ENCODE measurements around the gene AACS. TPM values are rescaled to one million over a fixed set of nuclear protein-coding genes. Genes with fewer than 3 reads are reported as not detected.
"Not testable (repeated sequence)": the region's sequence is repeated elsewhere in the genome, so short reads cannot be mapped to it uniquely, and the experiment has no call there.

Gene AACS
- polyA plus RNA-seq, 2 of the 4 experiments (the other 2 are of a cell fraction), result 18.6 to 20.4 TPM

- TF ChIP-seq NFE2L2 (conservative IDR thresholded peaks at IDR 0.05; ENCODE audit: low read length) (no peak), HOXA7 (CRISPR knock-in tag; IDR thresholded peaks at IDR 0.05) (no peak), MYC (IDR thresholded peaks at IDR 0.05; ENCODE audit: borderline replicate concordance, low read length) (no peak)
- TF ChIP-seq, protein P1, sequence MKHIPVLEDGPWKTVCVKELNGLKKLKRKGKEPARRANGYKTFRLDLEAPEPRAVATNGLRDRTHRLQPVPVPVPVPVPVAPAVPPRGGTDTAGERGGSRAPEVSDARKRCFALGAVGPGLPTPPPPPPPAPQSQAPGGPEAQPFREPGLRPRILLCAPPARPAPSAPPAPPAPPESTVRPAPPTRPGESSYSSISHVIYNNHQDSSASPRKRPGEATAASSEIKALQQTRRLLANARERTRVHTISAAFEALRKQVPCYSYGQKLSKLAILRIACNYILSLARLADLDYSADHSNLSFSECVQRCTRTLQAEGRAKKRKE (CRISPR knock-in tag; IDR thresholded peaks at IDR 0.05; ENCODE audit: low read depth), result no peak
These were observed 8.9 kb upstream of the AACS start (continued) for GRCh38 chr12:125056306-125056705.

DNA sequence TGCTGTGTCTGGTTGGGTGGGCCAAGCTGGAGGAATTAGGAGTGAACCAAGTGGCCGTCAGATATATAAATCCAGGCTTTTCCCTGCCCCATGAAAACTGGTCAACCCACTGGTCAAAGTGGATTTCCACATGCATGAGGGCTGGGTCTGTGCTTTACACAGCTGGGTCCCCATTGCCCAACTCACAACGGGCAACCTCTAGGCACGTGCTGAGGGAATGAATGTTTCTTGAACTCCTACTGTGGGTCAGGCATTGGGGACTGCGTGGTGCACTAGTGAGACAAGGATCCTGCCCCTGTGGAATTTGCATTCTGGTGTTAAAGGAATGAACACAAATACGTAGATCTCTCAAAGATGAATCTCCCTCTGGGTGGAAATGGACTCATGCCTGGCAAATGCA, 7.5 kb upstream of the AACS start:
- POLR2A ChIA-PET, result no interaction called here
- no peak for ATAC-seq
- no peak overlapping the region for H3K4me3 ChIP-seq
- no peak for FAIRE-seq
- H3K27ac ChIP-seq, result no peak overlapping the region
- TF ChIP-seq CBX8 (IDR thresholded peaks at IDR 0.05) (no peak), FOSL2 (IDR thresholded peaks at IDR 0.05) (no peak), FOSL2 (CRISPR knock-in tag; IDR thresholded peaks at IDR 0.05) (no peak), ZNF302 (CRISPR knock-in tag; IDR thresholded peaks at IDR 0.05) (no peak), MAFK (IDR thresholded peaks at IDR 0.05; ENCODE audit: partially characterized antibody) (no peak), MAZ (IDR thresholded peaks at IDR 0.05; ENCODE audit: borderline replicate concordance, low read depth, low read length) (no peak), TFCP2L1 (CRISPR knock-in tag; IDR thresholded peaks at IDR 0.05) (no peak), HDAC2 (IDR thresholded peaks at IDR 0.05) (no peak), EHF (CRISPR knock-in tag; IDR thresholded peaks at IDR 0.05) (no peak), ZC3H11A (IDR thresholded peaks at IDR 0.05) (no peak), RAD21 (conservative IDR thresholded peaks at IDR 0.05 in 1 of 2, IDR thresholded peaks at IDR 0.05 in 1 of 2) (no peak), JUN (IDR thresholded peaks at IDR 0.05) (no peak), PBX3 (IDR thresholded peaks at IDR 0.05) (no peak), PHF8 (IDR thresholded peaks at IDR 0.05; ENCODE audit: borderline replicate concordance, low read depth) (no peak), HEYL (CRISPR knock-in tag; IDR thresholded peaks at IDR 0.05) (no peak), E2F6 (IDR thresholded peaks at IDR 0.05; ENCODE audit: borderline replicate concordance, low read depth) (no peak)
- TF ChIP-seq, protein P2, sequence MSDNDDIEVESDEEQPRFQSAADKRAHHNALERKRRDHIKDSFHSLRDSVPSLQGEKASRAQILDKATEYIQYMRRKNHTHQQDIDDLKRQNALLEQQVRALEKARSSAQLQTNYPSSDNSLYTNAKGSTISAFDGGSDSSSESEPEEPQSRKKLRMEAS (IDR thresholded peaks at IDR 0.05), result no peak
- H3K9me3 ChIP-seq, result no peaks in the 10 kb centered on the region
- CTCF ChIA-PET, result interaction anchor here (0.8 kb wide), 1 partner anchor 10 kb away, joined by 3 read pairs; no protein-coding TSS in a partner anchor
- no peak overlapping the region for H3K4me2 ChIP-seq
- DNase-seq (ENCODE audit: low read depth in 1 of 2, low spot score in 1 of 2), result no peak
- no peaks in the 10 kb centered on the region for H3K4me1 ChIP-seq
- 63% methylated on average over 5 of the region's 5 CpGs for WGBS (ENCODE audit: missing lambda C conversion rate)

DNA sequence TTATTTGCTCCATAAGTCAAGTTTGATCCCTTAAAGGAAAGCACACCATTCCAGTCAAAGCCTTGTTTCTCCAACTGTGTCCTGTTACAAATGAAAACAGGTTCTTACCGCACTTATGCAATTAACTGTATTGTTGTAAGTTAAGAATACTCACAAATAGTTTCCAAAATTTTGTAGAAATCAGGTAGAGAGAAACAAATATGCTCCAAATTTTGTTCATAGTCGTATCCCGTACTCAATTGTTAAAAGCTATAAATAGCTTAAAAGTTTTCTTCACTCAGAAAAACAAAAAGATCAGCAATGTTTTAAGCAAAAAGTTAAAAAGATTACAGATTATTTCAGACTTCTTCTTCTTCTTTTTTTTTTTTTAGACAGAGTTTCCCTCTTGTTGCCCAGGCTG, 4.0 kb upstream of the AACS start:
- H3K4me2 ChIP-seq, result no peak overlapping the region
- H3K4me3 ChIP-seq, result no peak overlapping the region
- no peak for TF ChIP-seq ZFP36 (IDR thresholded peaks at IDR 0.05; ENCODE audit: borderline replicate concordance, partially characterized antibody)
- TF ChIP-seq HEYL (CRISPR knock-in tag; IDR thresholded peaks at IDR 0.05), result no peak
- no peak for TF ChIP-seq HDAC2 (IDR thresholded peaks at IDR 0.05)
- TF ChIP-seq USF2 (IDR thresholded peaks at IDR 0.05), result no peak
- no peak for TF ChIP-seq BHLHE40 (IDR thresholded peaks at IDR 0.05; ENCODE audit: low read depth, low read length)
- TF ChIP-seq, protein P1 (CRISPR knock-in tag; IDR thresholded peaks at IDR 0.05; ENCODE audit: low read depth), result no peak
- TF ChIP-seq EP300 (IDR thresholded peaks at IDR 0.05), result no peak
- TF ChIP-seq E2F6 (IDR thresholded peaks at IDR 0.05; ENCODE audit: borderline replicate concordance, low read depth), result no peak
- DNase-seq (ENCODE audit: low read depth in 1 of 2, low spot score in 1 of 2) (no peak), FAIRE-seq (no peak), ATAC-seq (no peak)
- WGBS (ENCODE audit: missing lambda C conversion rate), result 87% methylated on average over 3 of the region's 3 CpGs
- POLR2A ChIA-PET, result interaction anchor here (1.5 kb wide), 1 partner anchor 12 kb away, joined by 3 read pairs; no protein-coding TSS in a partner anchor
- no peak overlapping the region for H3K27ac ChIP-seq
- CTCF ChIA-PET, result interaction anchor here (0.6 to 0.8 kb wide), 3 partner anchors 9 to 1359 kb away, joined by 3 to 4 read pairs (median 3); no protein-coding TSS in a partner anchor
- H3K4me1 ChIP-seq, result peaks cover 8% of the 10 kb centered on the region; the same call in 2 of the 3 replicates
- no peaks in the 10 kb centered on the region for H3K9me3 ChIP-seq

- POLR2A ChIA-PET; DNase-seq (ENCODE audit: low read depth in 1 of 2, low spot score in 1 of 2); FAIRE-seq; ATAC-seq; H3K4me1 ChIP-seq; H3K4me3 ChIP-seq; H3K4me2 ChIP-seq; H3K9me3 ChIP-seq; H3K27ac ChIP-seq: not testable (repeated sequence)
- CTCF ChIA-PET, result interaction anchor here (1.9 kb wide), 1 partner anchor 13 kb away, joined by 9 read pairs; no protein-coding TSS in a partner anchor
- WGBS (ENCODE audit: missing lambda C conversion rate), result 77% methylated on average over 4 of the region's 4 CpGs
These were observed 1.7 kb upstream of the AACS start for GRCh38 chr12:125063522-125063921.

Measured in A549 (cell line).